Thyroid gland (tissue), 4 donors: Measurements from ENCODE around the gene PTPRN2. TPM values are rescaled to one million over a fixed set of nuclear protein-coding genes. Genes with fewer than 3 reads are reported as not detected.

Experiments
- DNase-seq, 2 donors: peaks; one replicate each; pipeline ENCODE4 v3.0.0-alpha.2; 2019
- H3K27ac ChIP-seq, 3 donors: fragments of 200-600 bp; sonication (generic); 1 replicate in 2 of 3; 2 replicates in 1 of 3; pipeline ENCODE4 v1.5.1; 2016 to 2019; ENCODE audit warnings: mild to moderate bottlenecking in 1 of 3, moderate library complexity in 1 of 3
- H3K27me3 ChIP-seq: fragments of 200-600 bp; sonication (generic); one replicate; pipeline ENCODE4 v1.5.1; 2019
- H3K36me3 ChIP-seq, 2 donors: fragments of 200-600 bp; sonication (generic); one replicate each; pipeline ENCODE4 v1.5.1; 2016 to 2019
- H3K4me1 ChIP-seq, 2 donors: fragments of 200-600 bp; sonication (generic); one replicate each; pipeline ENCODE4 v1.5.1; 2017 to 2019
- H3K4me3 ChIP-seq, 3 donors: fragments of 200-600 bp; sonication (generic); replicated peaks in 1 of 3; 1 replicate in 2 of 3; 2 replicates in 1 of 3; pipeline ENCODE4 v1.5.1; 2016; ENCODE audit warnings: mild to moderate bottlenecking in 1 of 3
- H3K9me3 ChIP-seq: fragments of 200-600 bp; sonication (generic); one replicate; pipeline ENCODE4 v1.5.1; 2017
- CTCF ChIP-seq, 6 experiments: fragments of 200-600 bp in 3 of 6; fragments of 450-650 bp in 3 of 6; sonication (generic) in 3 of 6; IDR thresholded peaks; one replicate each; pipeline ENCODE4 v1.5.1; 2016 to 2019; ENCODE audit warnings: antibody characterized with exemption in 6 of 6, mild to moderate bottlenecking in 2 of 6, inconsistent platforms in 1 of 6, moderate library complexity in 1 of 6
- POLR2A ChIP-seq, 2 donors: fragments of 450-650 bp; IDR thresholded peaks; one replicate each; pipeline ENCODE4 v1.6.1; 2017; ENCODE audit warnings: antibody characterized with exemption in 2 of 2, mild to moderate bottlenecking in 2 of 2, moderate library complexity in 1 of 2
- WGBS, 2 donors: methylation state at CpG; one replicate each; pipeline ENCODE4 v1.1.5; 2017; 5-methylcytosine and 5-hydroxymethylcytosine counted together
- intact Hi-C: fragments of 100-400 bp; cut with DNase I; formaldehyde crosslinking; loops from one replicate; pipeline ENCODE4 v1.15.1; 2023
- total RNA-seq, 4 donors: library from RNA; depleted of rRNA; stranded (reverse); fragments of >200 nt; gene quantifications; one replicate each; pipeline ENCODE4 v1.2.3, GENCODE V29; 2016

Gene PTPRN2
- total RNA-seq, 4 donors from 2014 or later = 4.2 to 9.9 (median 7.7) TPM

GRCh38 chr7:157809154-157809862 lies 778.3 kb downstream of the PTPRN2 start:
- 96 to 97% methylated on average over 27 to 35 of the region's 35 CpGs for WGBS, 2 donors
- no peak for DNase-seq
- Histone ChIP-seq H3K27ac (no peak overlapping the region), H3K4me3 (no peak overlapping the region), H3K4me1 (no peaks in the 10 kb centered on the region), H3K9me3 (no peaks in the 10 kb centered on the region), H3K27me3 (no peaks in the 10 kb centered on the region), H3K36me3 (no peaks in the 10 kb centered on the region)
- TF ChIP-seq CTCF (IDR thresholded peaks at IDR 0.05) (no peak), POLR2A (IDR thresholded peaks at IDR 0.05) (no peak)
- intact Hi-C loops = no loop called here

- Histone ChIP-seq H3K36me3 (no peaks in the 10 kb centered on the region), H3K27ac (no peak overlapping the region), H3K9me3 (no peaks in the 10 kb centered on the region), H3K27me3 (no peaks in the 10 kb centered on the region), H3K4me1 (no peaks in the 10 kb centered on the region), H3K4me3 (no peak overlapping the region)
- WGBS, 2 donors = 50 to 69% methylated on average over 9 of the region's 9 CpGs
- no peak for TF ChIP-seq POLR2A (IDR thresholded peaks at IDR 0.05)
- TF ChIP-seq CTCF (IDR thresholded peaks at IDR 0.05) = no peak
- DNase-seq = no peak
- intact Hi-C loops = no loop called here
Observed at GRCh38 chr7:157808042-157808441, 779.6 kb downstream of the PTPRN2 start.

DNA sequence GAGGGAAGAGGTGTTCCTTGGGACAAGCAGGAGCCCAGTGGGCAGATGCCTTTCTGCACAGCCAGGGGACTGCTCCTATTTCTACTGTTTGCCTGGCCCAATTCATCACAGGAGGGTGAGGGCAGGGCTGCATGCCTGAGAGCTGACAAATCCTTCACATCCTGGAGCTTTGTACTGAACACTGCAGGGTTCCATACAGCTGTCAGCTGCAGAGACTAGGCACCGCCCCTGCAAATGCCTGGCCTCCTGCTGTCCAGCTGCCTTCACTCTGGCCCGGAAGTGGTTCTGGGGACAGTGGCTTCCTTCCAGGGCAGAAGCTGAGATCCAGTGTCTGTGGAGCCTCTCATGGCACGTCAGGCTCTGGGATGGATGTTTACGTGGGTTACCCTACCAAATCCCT lies 780.1 kb downstream of the PTPRN2 start:
- Histone ChIP-seq H3K27ac (no peak overlapping the region), H3K9me3 (no peaks in the 10 kb centered on the region), H3K27me3 (no peaks in the 10 kb centered on the region), H3K4me1 (no peaks in the 10 kb centered on the region), H3K36me3 (no peaks in the 10 kb centered on the region), H3K4me3 (no peak overlapping the region)
- no peak for DNase-seq
- intact Hi-C loops = no loop called here
- TF ChIP-seq CTCF (IDR thresholded peaks at IDR 0.05) = no peak
- no peak for TF ChIP-seq POLR2A (IDR thresholded peaks at IDR 0.05)
- 80 to 90% methylated on average over 3 to 4 of the region's 4 CpGs for WGBS, 2 donors

GRCh38 chr7:157806711-157807110 lies 780.9 kb downstream of the PTPRN2 start:
- TF ChIP-seq POLR2A (IDR thresholded peaks at IDR 0.05) (no peak), CTCF (IDR thresholded peaks at IDR 0.05) (no peak)
- no peaks in the 10 kb centered on the region for H3K36me3 ChIP-seq
- WGBS, 2 donors = 65 to 94% methylated on average over 2 to 3 of the region's 4 CpGs
- H3K9me3 ChIP-seq = no peaks in the 10 kb centered on the region
- H3K4me3 ChIP-seq = no peak overlapping the region
- no peaks in the 10 kb centered on the region for H3K27me3 ChIP-seq
- H3K27ac ChIP-seq = no peak overlapping the region
- no peak for DNase-seq
- H3K4me1 ChIP-seq = no peaks in the 10 kb centered on the region
- intact Hi-C loops = no loop called here

- no peak for TF ChIP-seq POLR2A (IDR thresholded peaks at IDR 0.05)
- TF ChIP-seq CTCF (IDR thresholded peaks at IDR 0.05) = no peak
- intact Hi-C loops = no loop called here
- Histone ChIP-seq H3K36me3 (no peaks in the 10 kb centered on the region), H3K4me3 (no peak overlapping the region), H3K27ac (no peak overlapping the region), H3K9me3 (no peaks in the 10 kb centered on the region), H3K27me3 (no peaks in the 10 kb centered on the region), H3K4me1 (no peaks in the 10 kb centered on the region)
- DNase-seq = no peak
- WGBS, 2 donors = 31% methylated on average over 6 of the region's 6 CpGs
Observed at GRCh38 chr7:157805713-157806112, 781.9 kb downstream of the PTPRN2 start.
